ENCODE results near the gene DCAF8.

DNA sequence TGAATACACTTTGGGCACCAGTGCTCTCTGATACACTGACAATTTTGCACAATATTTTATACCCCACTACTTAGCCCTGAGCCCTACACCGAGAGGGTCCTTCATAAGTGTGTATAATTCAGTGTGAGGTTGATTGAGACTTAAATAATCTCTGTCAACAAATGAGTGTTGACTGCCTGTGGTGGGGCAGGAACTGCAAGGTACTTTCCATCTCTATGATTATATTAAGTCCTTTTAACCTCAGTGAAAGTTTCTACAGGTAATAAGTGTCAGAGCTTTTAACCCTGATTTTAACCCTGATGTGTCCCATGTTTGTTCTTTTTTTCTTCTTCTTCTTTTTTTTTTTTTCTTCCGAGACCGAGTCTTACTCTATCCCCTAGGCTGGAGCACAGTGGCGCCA is 66.2 kb downstream of the DCAF8 start:
- TF ChIP-seq POLR2AphosphoS5 (IDR thresholded peaks at IDR 0.05; ENCODE audit: low read depth, low read length): no peak
- no peak for TF ChIP-seq POLR2A (IDR thresholded peaks at IDR 0.05; ENCODE audit: low read depth, low read length)
